ENCODE measurements around the gene DVL1.

DVL1 gene

GRCh38 chr1:1356166-1356795, 7.1 kb upstream of the DVL1 start:
- TF ChIP-seq GATA1 (IDR thresholded peaks at IDR 0.05; ENCODE audit: low read depth, low read length) (no peak), POLR2A (IDR thresholded peaks at IDR 0.05; ENCODE audit: low read length) (no peak)
- no peak for DNase-seq

- no peak for TF ChIP-seq GATA1 (IDR thresholded peaks at IDR 0.05; ENCODE audit: low read depth, low read length)
- no peak for TF ChIP-seq POLR2A (IDR thresholded peaks at IDR 0.05; ENCODE audit: low read length)
- DNase-seq: peak; percentile 57 to 75
Observed at GRCh38 chr1:1355416-1355815, 6.2 kb upstream of the DVL1 start.

- TF ChIP-seq GATA1 (IDR thresholded peaks at IDR 0.05; ENCODE audit: low read depth, low read length) (no peak), POLR2A (IDR thresholded peaks at IDR 0.05; ENCODE audit: low read length) (no peak)
Observed at GRCh38 chr1:1354271-1355247, 5.3 kb upstream of the DVL1 start.

GRCh38 chr1:1353389-1354151, 4.4 kb upstream of the DVL1 start:
- DNase-seq: no peak
- no peak for TF ChIP-seq GATA1 (IDR thresholded peaks at IDR 0.05; ENCODE audit: low read depth, low read length)
- no peak for TF ChIP-seq POLR2A (IDR thresholded peaks at IDR 0.05; ENCODE audit: low read length)

More at GRCh38 chr1:1354271-1355247, 5.3 kb upstream of the DVL1 start:
- DNase-seq: no peak

GRCh38 chr1:1352786-1353388, 3.7 kb upstream of the DVL1 start:
- DNase-seq: no peak
- no peak for TF ChIP-seq GATA1 (IDR thresholded peaks at IDR 0.05; ENCODE audit: low read depth, low read length)
- no peak for TF ChIP-seq POLR2A (IDR thresholded peaks at IDR 0.05; ENCODE audit: low read length)

- DNase-seq: no peak
- TF ChIP-seq POLR2A (IDR thresholded peaks at IDR 0.05; ENCODE audit: low read length) (no peak), GATA1 (IDR thresholded peaks at IDR 0.05; ENCODE audit: low read depth, low read length) (no peak)
Observed at GRCh38 chr1:1351511-1352427, 2.6 kb upstream of the DVL1 start.

GRCh38 chr1:1348420-1349255, 580 bp downstream of the DVL1 start:
- DNase-seq: peak; percentile 68 to 83
- no peak for TF ChIP-seq GATA1 (IDR thresholded peaks at IDR 0.05; ENCODE audit: low read depth, low read length)
- no peak for TF ChIP-seq POLR2A (IDR thresholded peaks at IDR 0.05; ENCODE audit: low read length)

- no peak for TF ChIP-seq POLR2A (IDR thresholded peaks at IDR 0.05; ENCODE audit: low read length)
- TF ChIP-seq GATA1 (IDR thresholded peaks at IDR 0.05; ENCODE audit: low read depth, low read length): no peak
- no peak for DNase-seq
Observed at GRCh38 chr1:1347663-1348419, 1.4 kb downstream of the DVL1 start.

- DNase-seq: no peak
- no peak for TF ChIP-seq GATA1 (IDR thresholded peaks at IDR 0.05; ENCODE audit: low read depth, low read length)
- no peak for TF ChIP-seq POLR2A (IDR thresholded peaks at IDR 0.05; ENCODE audit: low read length)
Observed at GRCh38 chr1:1347026-1347595, 2.1 kb downstream of the DVL1 start.

- TF ChIP-seq POLR2A (IDR thresholded peaks at IDR 0.05; ENCODE audit: low read length) (no peak), GATA1 (IDR thresholded peaks at IDR 0.05; ENCODE audit: low read depth, low read length) (no peak)
- no peak for DNase-seq
Observed at GRCh38 chr1:1346501-1346890, 2.7 kb downstream of the DVL1 start.

Data from erythroblast (primary cell).